SK-N-SH treated with all-trans-retinoic acid at 6 μM for 48 hours (cell line): ENCODE measurements around the gene CETN1.

Experiments
- CREB5 ChIP-seq: fragments of 250-450 bp; sonication (Bioruptor Pico); IDR thresholded peaks from 2 replicates; pipeline ENCODE4 v1.5.1; 2020; ENCODE audit warnings: low read depth, mild to moderate bottlenecking, moderate library complexity
- PPARA ChIP-seq: fragments of 250-450 bp; sonication (Bioruptor Pico); IDR thresholded peaks from 2 replicates; pipeline ENCODE4 v1.5.0; 2020; ENCODE audit warnings: mild to moderate bottlenecking, borderline replicate concordance
- ZNF565 ChIP-seq: fragments of 450-650 bp; formaldehyde crosslinking; conservative IDR thresholded peaks from 2 replicates; pipeline ENCODE4 v1.5.0; 2020; ENCODE audit warnings: low read depth, mild to moderate bottlenecking, moderate library complexity
- ZNF70 ChIP-seq: fragments of 450-650 bp; formaldehyde crosslinking; IDR thresholded peaks from 2 replicates; pipeline ENCODE4 v1.5.0; 2020; ENCODE audit warnings: mild to moderate bottlenecking, moderate library complexity

- TF ChIP-seq ZNF70 (no peak), PPARA (CRISPR knock-in tag) (no peak), CREB5 (CRISPR knock-in tag) (no peak), ZNF565 (CRISPR knock-in tag) (no peak)
Measured at GRCh38 chr18:607930-608329, 27.8 kb downstream of the CETN1 start.
